Head of caudate nucleus (tissue), 42 donors: ENCODE data around the gene SLIT3.

Source experiments
- DNase-seq, 42 donors: peaks; one replicate each; pipeline versions ENCODE4 v3.0.0 to v3.0.0-alpha.2; 2020 to 2021; ENCODE audit warnings: mixed read lengths in 7 of 42
- intact Hi-C: fragments of 100-400 bp; cut with DNase I; formaldehyde crosslinking; loops from one replicate; pipeline ENCODE4 v1.15.0; 2022

Gene SLIT3

DNA sequence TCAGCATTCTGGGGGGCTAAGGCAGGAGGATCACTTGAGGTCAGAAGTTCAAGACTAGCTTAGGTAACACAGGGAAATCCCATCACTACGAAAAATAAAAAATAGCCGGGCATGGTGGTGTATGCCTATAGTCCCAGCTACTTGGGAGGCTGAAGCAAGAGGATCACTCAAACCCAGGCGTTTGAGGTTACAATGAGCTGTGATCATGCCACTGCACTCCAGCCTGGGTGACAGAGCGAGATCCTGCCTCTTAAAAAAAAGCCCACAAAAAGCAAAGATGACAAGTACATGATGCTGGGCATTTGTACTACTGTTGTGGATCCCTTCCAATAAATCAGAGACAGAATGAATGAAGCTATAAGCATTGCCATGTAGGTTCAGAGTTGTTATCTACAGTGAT lies 401.7 kb downstream of the SLIT3 start:
- no peak for DNase-seq
- intact Hi-C loops: no loop called here

DNA sequence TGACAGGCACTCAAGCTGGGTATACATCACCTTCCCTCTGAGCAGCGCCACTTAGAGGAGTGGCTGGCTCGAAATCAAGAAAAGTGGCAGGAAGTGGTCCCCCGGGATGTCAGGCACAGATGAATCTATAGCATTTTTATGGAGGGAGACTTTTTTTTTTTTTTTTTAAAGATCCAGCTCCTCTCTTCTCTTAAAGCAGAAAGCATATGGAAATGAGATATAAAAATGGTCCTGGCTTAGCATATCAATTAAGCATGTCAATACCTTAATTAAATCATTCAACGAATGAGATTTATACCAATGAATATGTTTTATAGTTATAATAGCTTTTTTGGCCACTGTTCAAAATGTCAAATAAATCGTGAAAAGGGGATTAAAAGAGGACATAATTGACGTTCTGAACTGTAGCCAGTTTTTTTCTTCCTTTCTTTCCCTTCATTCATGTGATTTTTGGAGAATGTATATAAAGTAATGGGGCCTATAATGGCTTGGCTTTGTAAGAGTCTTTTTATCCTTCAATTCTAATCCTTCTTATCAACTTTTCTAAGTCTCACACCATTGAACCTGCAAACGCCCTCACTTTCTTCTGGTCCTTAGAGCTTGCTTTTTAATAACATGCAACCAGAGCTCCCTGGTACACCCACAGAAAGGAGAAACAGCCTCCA lies 402.6 kb downstream of the SLIT3 start:
- DNase-seq: no peak
- intact Hi-C loops: no loop called here

DNA sequence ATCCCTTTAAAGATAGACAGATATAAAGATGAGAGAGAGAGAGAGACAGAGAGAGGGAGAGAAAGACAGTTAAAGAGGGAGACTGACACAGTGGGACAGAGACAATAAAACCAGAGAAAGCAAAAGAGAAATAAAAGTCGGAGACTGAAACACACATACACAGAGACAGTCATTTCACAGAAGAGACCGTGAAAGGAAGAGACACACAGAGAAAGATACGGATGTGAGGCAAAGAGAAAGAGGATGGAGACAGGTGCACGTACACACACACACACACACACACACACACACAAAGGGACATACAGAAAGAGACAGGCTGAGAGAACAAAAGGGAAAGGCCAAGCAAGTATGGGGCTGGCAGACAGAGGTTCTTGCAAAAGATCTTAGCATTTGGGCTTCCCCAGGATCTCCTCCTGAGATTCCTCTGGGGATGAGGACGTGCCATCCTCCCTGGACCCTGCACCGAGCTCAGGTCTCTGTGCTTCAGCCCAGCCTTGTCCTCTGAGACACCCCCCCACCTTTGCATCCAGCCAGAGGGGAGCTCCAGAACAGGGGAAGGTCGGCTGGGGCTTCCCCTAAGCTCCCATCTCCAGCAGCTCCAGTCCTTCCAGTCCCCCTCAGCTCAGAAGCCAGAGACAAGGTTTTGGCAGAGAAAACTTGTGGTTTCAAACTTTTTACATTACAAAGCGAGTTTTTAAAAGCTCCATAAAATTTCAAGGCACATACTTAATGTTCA lies 403.4 kb downstream of the SLIT3 start:
- intact Hi-C loops: no loop called here
- DNase-seq: no peak

DNA sequence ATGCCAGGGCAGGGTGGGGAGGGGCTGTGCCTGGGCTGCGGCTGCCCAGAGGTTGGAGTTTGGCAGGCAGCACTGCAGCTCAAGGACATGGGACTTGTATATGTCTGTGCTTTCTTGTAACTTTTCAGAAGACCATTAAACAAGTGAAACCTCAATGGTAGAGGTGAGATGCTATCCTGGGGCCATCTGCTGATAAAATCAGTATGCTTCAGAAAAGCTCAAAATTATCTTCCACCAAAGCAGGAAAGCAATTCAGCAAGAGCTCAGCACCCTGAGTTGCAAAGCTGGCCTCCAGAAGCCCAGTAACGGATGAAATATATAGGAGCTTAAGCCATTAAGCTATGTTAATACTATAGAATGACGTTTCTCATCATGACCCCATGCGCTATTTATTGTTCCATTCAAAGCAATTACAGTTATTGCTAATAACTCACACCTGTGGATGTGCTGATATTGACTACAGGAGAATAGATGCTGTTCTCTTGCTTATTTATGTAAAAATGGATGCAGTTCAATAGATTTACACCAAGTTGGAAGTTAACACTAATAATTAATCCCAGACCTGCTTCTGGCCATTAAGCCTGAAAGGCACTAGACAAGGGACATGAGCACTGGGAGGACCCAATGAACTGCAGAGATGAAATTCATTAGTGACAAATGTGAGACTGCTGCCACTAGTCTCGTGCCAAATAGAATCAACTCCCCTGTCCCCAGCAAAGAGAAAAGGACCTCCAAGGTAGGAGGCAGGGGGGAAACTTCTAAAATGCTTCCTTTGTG lies 405.5 kb downstream of the SLIT3 start:
- DNase-seq: no peak

DNA sequence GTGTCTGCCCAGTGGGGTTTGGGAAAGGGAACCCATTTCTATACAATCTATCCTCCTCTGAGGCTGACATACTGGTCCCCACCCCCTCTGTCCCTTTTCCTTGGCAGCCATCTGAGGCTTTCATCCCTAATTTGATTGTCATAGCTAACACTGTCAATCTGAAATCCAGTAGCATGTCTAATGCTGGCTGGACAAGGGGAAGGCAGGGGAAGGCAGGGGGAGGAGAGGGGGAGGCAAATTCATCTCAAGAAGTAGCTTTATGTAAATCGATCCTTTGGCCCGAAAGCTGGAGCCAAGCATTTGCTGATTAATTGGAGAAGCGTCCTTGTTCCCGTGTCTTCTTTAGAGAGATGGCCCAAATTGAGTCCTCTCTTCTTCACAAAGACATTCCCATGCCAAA lies 407.7 kb downstream of the SLIT3 start:
- intact Hi-C loops: no loop called here
- DNase-seq: no peak

More for the DNA sequence above, 405.5 kb downstream of the SLIT3 start:
- intact Hi-C loops: no loop called here

DNA sequence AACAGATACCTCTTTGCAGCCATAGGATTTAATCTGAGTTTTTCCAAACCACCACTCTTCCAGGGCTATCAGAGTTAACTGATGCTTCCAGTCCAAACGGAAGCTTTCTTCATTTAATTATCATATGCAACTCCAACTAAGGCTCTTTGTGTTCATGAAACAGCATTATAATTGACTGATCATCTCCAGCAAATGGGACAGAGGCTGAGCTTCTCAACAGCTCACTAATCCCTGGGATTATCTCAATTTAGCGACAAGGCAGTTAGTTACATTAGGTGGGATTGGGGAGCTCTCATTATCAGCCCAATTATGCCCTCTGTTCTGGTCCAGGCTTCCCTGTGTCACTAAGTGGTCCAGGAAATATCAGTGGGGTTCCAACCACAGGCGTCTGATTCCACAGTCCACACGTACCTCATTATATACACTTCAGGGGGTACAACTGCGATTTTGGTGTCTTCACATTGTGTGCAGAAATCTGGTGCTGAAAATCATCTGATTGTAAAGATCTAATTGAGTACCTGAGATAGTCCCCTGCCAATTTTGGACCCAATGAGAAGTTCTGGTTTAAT lies 408.2 kb downstream of the SLIT3 start:
- intact Hi-C loops: no loop called here
- DNase-seq: no peak

DNA sequence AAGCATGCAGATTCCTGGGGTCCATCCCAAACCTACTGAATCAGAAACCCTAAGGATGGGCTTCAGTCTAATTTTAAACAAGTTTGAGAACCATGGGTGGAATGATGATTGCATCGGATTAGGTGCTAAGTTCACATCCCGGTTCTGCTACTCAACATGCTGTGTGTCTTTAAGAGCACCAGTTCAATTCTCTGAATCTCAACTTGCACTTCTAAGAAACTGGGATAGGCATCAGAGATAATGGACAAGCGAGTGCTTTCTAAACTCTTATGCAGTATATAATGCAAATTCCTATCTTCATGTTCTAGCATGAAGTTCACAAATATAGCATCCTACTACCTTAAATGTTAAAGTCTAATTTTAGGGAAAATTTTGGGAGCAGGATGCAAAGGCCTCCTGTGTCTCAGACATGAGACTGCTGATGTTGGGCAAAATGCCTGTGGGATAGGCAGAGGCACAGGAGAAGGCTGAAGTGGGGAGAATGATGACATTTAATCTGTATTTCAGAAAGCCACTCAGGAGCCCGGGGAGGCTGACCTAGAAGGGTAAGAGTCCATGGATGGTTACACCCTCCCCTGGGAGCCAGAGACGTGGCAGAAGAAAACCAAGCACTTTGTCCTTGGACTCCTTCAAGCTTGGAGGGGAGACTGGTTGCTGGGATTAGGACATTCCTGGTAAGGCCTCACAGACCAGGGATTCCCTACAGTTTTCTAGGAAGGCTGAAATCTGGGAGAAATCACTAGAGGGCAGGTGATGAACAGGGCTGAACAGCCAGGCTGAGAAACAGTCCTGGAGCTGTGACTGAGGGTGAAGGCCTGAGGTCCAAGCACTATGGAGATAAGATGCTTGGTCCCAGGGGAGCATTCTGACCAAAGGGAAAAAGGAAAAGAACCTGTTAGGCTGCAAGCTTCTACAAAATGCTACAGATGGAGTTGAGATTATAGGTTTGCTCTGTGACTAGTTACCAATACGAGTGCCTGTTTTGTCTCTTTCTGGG lies 409.8 kb downstream of the SLIT3 start:
- intact Hi-C loops: no loop called here
- no peak for DNase-seq

DNA sequence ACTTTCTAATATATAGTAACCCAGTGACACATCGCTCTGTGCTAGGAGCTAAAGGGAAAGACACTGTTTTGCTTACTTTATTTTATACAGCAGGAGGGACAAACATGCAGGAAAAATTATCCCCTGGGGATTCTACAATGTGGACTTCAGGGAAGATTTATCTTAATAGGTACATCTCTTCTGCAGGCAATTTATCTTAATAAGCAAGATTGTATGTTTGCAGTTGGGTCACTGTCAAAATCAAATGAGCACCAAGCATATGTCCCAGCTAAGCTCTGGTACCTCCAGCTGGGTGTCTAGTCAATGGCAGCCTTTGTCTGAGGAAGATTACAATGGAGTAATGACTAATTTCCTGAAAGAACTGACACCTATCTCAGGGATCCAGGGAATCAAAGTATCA lies 411.9 kb downstream of the SLIT3 start:
- intact Hi-C loops: no loop called here
- no peak for DNase-seq

DNA sequence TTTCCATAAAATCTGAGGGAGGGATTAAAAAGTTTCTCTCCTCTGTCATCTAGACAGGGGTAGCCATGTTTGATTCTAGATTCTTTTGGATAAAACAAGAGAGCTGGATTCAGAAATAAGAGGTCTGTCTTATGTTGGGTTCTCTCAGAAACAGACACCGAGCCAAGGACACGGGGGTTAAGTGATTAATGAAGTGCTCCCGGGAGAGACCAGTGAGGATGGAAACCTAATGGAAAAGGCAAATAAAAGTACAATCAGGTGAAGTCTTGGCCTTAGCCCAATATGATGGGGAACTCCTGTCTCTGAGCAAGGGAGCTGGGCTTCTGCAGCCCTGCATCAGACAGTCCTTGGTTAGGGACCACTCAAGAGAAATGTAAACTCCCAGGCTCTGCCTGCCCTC lies 413.0 kb downstream of the SLIT3 start:
- no peak for DNase-seq
- intact Hi-C loops: no loop called here

DNA sequence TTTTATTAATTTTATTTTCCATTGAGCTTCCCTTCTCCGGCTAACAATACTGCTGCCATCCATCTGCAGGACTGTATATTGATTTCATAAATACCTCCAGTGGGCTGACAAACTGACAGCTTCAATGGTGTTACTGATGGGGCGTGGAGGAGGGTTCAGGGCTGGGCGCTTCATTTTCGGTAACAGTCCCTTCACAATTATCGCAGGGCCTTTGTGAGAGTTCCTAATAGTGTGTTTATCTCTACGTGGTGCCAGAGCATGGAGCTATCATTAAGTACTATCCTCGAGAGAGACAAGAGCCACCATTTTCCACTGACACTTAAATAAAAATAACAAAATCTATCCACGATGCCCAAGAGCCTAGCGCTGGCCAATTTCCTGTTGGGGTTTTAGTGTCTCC lies 414.8 kb downstream of the SLIT3 start:
- intact Hi-C loops: no loop called here
- DNase-seq: no peak

DNA sequence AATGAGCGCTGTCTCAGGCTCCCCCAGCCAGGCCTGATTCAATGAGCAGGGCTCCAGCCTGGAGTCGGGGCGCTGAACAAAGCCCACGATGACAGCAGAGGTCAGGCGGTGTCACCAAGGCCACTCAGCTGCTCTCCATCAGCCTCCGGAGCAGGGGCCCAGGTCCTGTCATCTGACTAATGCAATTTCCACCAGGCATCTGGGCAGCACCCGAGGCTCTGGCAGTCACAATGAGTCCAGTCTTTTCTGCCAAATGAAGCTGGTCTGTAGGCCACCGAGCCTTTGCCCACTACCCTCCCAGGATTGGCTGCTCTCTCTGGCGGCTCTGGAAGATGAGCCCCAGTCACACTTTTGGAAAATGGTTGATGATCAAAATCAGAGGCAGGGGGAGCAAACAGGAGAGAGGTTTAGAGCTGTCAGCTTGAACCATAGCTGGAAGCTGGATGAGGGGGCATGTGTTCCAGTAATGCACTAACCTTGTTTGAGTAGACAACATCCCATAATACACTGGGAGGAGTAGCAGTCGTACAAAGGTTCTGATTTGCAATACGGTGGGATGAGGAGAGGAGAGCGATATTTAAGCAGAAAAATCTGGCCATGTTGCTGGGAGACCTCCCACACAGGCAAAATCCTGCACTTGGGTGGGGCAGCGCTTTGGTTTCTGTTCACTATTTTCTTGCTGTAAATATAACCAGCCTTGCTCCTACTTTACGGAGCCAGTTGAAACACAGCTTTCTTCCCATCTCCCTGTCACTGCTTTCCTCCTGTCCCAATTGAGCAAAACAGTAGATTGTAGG lies 415.4 kb downstream of the SLIT3 start:
- peak in 37 of 42 donors; percentile 8 to 82 (median 33) for DNase-seq
- intact Hi-C loops: no loop called here

DNA sequence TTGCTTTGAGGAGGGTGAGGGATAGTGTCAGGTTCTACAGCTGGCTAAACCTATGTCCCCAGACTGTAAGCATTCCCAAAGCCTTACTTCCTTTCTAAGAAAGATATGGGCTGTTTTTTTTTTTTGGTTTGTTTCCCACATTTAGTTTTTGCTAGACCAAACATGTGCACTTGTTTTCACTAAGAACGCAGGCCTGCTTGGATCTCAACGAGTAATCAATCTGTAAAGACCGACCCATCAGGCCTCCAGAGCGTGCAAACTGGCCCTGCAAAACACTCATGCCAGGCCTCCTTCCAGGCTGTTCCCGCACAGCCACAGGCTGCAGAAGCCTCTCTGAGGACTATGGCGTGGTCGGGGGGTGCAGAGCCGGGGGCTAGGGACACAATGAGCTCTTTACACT lies 416.9 kb downstream of the SLIT3 start:
- intact Hi-C loops: no loop called here
- DNase-seq: no peak

DNA sequence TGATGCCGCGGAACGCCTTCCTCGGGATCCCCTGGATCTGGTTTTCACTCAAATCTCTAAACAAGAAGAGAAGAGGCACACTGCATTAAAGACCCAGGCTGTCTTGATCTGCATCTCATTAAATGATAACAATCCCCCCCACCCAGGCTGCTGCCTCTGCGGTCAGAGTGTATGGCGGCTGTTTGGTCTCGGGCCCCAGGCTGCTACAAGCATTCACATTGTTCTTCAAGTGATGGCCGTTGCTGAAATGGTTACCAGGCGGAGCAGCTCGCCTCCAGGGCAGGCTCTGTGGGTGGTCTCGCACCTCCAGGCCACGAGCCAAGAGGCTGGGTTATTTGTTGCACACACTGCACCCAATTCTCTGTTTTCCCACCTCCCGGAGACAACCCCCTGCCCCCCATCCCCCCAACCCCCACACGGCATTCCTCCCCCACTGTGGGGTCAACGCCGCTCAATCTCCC lies 417.6 kb downstream of the SLIT3 start:
- DNase-seq: no peak
- intact Hi-C loops: no loop called here

DNA sequence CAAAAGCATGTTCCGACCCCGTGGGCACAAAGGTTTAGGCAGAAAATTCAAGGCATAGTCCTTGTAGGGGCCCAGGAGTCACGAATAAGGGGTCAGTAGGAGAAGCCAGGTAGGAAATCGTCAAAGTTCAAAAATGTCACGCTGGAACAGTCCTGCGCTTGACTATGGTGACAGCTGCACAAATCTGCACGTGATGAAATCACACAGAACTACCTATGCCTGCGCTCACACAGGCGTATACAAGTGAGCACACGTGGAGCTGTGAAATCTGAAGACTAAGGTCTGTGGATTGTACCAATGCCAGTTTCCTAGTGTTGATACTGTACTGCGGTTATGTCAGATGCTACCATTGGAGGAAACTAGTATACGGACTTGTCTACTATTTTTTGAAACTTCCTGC lies 418.7 kb downstream of the SLIT3 start:
- no peak for DNase-seq
- intact Hi-C loops: no loop called here

DNA sequence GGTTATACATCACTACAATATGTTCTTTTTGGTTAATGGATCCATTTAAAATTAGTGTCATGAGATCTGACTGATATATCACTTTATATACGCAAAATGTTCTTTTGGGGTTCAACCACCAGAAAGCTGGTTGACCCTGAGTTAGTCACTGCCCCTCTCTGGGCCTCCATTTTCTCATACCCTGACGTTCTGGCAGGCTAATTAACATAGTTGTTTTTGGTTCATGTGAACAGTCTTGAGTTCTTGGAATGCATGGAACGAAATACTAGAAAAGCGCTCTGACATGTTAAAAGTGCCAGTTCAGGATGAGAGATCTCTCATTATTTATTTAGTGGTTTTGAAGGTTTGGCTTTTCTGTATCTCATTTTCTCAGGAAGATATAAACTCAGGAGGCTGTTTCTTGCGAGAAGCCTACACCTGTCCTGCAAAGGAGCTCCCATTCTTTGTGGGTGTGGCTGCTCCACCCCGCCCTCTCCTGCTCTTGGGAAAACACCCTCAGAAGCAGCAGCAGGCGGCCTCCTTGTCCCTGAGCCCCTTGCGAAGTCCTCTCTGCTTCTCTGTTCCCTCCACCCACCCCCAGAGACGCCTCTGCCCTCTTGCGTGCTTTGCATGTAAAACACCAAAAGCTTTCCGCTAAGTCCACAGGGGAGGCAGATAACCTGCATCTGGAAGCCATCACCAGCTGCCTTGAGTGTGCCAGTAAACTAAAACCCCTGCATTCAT lies 419.4 kb downstream of the SLIT3 start:
- DNase-seq: peak in 14 of 42 donors; percentile 7 to 58 (median 20)
- intact Hi-C loops: no loop called here

DNA sequence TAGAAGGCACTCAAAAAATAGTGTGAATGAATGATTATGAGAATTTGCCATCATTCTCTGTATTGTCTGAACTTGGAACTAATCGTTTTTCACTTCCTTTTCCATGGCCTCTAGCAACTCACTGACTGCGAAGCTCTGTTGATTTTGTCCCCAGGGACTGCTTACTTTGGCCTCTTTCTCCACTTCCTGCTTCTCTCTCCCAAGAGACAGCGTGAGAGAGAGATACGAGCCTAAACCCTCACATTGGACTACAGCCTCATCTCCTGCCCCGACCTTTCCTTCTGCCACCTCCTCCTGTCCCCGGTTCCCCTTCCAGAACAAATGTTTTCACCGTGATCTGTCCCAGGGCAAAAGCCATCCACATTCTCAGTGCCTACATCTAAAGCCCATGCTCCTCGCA lies 421.0 kb downstream of the SLIT3 start:
- DNase-seq: no peak
- intact Hi-C loops: no loop called here

DNA sequence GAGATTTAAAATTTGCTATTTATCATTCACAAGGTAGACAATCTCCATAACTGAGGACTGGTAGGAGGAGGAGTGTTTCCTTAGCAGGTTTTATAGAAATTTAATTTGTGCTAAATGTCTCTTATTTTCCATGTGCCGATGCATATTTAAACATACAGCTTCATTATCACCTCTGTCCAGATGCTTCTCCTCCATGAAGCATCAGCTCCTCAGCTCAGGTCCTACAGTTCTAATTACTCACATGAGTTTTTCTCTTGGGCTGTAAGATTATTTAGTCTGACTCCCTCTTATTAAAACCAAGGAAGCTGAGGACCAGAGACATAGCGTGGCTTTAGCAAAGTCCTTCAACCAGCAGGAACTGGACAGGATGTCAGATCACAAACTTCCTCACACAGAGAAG lies 421.6 kb downstream of the SLIT3 start:
- intact Hi-C loops: no loop called here
- DNase-seq: no peak
